ENCODE measurements around the gene MBD3L1.

MBD3L1 gene

DNA sequence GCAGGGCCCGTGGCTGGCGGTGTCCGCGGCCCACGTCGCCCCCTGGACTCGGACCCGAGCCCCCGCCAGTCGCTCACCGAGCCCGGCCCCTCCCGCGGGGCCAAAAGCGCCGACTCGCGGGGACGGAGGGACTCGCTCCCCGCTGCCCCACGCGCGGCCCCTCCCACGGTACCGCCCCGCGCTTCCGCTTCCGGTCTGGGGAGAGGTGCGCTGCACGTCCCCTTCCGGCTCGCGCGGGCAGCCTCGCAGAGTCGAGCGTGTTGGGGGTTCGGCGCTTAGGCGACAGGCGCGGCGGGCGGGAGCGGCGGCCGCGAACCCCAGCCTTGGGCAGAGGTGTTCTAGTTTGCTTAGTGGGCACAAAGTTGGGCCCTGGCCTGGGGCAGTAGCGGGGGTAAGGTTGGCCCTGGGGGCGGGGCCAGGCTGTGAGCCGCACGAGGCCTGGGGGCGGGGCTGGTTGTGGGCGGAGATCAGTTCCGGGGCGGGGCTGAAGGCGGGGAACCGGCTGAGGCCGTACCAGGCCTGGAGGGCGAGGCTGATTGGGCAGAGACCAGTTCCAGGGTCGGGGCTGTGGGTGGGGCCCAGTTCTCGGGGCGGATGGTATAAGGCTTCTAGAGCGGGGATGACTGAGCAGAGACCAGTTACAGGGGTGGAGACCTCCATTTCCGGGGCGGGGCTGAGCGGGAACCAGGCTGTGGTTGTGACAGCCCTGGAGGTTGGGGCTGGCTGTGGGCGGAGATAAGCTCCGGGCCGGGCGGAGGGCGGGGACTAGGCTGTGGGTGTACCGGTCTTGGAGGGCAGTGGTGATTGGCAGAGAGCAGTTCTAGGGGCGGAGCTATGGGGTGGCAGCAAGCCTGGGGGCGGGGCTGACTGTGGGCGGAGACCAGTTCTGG lies at the start of gene MBD3L1, which contains the start of gene ZNF558:
Gene MBD3L1 (plus strand): TSS at position 246 of the 890 bp plus-strand sequence. CDS start 10,302 bp downstream, outside the sequence.
Gene ZNF558 (minus strand): TSS at position 173 of the 890 bp plus-strand sequence. CDS start 9,645 bp downstream, outside the sequence.
- peak; percentile 92 for DNase-seq (ENCODE audit: low read depth, low spot score)

DNA sequence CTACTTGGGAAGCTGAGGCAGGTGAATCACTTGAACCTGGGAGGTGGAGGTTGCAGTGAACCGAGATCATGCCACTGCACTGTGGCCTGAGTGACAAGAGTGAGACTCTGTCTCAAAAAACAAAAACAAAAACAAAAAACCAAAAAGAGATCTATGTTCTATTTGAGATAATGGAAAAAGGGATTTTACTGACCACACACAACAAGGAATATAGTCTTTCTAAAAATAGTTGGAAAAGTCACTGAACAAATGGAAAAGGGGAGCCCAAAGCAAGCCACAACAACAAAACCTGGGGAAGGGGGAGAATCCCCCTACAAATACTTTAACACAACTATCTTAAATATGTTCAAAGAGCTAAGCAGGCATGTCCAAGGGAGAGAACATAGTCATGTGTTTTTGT lies 37.4 kb upstream of the MBD3L1 start:
- DNase-seq (ENCODE audit: low read depth, low spot score), result no peak

DNA sequence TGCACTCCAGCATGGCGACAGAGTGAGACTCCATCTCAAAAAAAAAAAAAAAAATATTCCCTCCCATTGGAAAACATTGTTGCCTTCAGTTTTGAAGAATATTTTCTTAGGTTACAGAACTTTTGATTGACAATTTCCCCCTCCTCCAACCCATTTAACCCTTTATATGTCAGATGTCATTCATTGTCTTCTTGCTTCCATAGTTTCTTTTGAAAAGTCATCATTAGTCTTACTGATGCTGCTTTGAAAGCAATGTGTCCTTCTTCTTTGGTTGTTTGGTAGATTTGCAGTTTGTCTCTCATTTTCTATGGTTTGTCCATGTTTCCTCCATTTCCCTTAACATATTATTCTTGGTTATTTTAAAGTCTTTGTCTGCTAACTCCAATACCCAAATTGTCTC lies 25.5 kb upstream of the MBD3L1 start:
- no peak for DNase-seq (ENCODE audit: low read depth, low spot score)

DNA sequence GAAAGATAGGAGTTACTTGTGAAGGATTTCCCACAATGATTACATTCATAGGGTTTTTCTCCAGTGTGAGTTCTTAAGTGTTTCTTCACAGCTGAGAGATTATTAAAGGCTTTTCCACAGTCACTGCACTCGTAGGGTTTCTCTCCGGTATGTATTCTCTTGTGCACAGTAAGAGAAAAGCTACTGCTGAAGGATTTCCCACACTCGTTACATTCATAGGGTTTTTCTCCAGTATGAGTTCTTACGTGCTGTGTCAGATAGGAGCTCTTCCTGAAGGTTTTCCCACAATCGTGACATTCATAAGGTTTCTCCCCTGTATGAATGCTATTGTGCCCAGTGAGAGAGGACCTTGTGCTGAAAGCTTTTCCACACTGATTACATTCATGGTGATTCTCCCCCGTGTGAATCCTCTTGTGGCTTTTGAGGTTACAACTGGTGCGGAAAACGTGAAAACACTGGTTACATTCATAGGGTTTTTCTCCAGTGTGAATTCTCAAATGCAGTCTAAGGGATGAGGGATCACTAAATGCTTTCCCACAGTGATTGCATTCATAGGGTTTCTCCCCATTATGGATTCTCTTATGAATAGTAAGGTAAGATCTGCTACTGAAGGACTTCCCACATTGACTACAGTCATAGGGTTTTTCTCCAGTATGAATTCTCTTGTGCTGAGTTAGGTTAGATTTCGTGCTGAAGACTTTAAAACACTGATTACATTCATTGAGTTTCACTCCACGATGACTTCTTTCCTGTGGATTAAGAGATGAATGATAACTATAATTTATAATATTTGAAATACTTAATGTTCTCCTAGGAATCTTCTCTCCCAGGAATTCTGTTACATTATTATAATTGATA lies 20.6 kb upstream of the MBD3L1 start:
- DNase-seq (ENCODE audit: low read depth, low spot score), result no peak

DNA sequence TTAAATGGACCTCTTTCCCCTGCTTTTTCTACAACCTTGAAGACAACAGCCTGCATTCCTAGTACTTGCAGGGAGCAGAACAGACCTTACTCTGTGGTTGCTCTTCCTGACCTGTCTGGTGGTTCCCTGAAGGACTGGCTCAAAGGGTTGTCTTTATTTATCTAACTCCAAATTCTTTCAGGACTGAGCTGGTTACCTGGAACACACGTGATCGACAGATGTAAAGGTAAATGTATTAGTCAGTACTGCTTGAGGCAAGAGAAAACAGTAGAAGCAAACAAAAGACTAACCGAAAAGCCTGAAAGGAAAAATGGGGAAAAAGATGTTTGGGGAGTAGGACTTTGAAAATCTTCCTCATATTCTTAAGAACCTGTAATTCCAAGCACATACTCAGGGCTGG lies 18.0 kb upstream of the MBD3L1 start:
- no peak for DNase-seq (ENCODE audit: low read depth, low spot score)

DNA sequence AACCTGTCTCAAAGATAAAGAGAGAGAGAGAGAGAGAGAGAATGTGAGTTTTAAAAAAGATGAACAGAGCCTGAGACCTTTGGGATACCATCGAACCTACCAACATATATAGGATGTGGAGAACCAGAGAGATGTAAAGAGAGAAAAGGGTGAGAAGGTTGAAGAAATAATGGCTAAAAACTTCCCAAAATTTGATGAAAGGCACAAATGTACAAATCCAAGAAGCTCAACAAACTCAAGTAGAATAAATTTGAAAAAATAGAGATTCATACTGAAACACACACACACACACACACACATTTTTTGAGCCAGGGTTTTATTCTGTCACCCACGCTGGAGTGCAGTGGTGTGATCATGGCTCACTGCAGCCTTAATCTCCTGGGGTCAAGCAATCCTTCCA lies 16.4 kb upstream of the MBD3L1 start:
- no peak for DNase-seq (ENCODE audit: low read depth, low spot score)

DNA sequence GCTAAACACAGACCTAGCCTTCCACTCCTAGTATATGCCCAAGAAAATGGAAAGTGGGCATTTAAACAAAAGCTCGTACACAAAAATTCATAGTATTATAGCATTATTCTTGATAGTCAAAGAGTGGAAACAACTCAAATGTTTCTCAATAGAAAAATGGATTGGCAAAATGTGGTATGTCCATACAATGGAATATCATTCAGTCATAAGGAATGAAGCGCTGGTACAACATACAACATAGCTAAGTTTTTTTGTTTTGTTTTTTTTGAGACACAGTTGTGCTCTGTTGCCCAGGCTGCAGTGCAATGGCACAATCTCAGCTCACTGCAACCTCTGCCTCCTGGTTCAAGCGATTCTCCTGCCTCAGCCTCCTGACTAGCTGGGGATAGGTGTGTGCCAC lies 11.9 kb upstream of the MBD3L1 start:
- no peak for DNase-seq (ENCODE audit: low read depth, low spot score)

DNA sequence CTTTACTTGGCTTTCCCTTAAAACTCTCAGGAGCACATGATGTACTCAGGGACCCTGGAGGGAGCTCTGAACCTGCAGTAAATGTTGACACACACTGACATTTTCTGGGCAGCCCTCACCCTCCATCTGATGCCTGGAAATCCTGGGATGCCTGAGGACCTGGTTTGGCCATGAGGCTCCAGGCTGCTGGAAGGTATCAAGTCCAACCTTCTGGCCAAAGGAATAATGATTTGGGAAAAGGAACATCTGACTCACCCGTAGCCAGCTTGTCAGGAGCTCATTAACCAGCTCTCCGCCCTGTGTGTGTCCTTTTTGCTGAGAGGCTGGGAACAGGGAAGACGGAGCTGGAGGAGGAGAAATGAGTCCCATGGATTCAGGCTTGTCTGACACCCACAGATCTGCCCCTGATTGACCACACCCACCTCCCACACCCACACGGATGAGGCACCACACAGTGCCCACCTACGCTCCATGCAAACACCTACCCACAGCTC lies 10.4 kb upstream of the MBD3L1 start:
- no peak for DNase-seq (ENCODE audit: low read depth, low spot score)

DNA sequence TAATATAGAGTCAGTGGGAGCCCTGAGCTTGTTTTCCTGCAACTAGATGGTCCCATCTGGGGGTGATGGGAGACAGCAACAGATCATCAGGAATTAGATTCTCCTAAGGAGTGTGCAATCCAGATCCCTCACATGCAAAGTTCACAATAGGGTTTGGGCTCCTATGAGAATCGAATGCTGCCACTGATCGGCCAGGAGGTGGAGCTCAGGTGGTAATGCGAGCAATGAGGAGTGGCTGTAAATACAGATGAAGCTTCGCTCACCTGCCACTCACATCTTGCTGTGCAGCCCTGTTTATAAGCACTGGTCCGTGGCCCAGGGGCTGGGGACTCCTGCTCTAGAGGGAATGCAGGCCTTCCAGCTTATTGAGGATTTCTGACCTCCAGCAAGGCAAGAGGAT lies 5.8 kb upstream of the MBD3L1 start:
- DNase-seq (ENCODE audit: low read depth, low spot score), result no peak

DNA sequence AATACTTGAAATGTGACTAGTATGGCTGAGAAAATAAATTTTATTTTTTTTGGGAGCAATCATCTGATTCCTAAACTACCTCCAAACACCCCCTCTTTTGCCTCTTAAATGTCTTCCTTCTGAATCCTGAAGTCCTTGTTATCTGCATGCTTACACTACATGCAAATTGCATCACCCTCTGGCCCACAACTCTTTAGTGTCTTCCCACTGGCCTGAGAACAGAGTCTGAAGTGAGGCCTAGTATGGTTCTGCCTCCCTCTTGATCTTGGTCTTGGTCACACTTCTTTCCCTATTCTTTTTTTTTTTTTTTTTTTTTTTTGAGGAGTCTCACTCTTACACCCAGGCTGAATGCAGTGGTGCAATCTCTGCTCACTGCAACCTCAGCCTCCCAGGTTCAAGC lies 4.9 kb upstream of the MBD3L1 start:
- DNase-seq (ENCODE audit: low read depth, low spot score), result no peak

DNA sequence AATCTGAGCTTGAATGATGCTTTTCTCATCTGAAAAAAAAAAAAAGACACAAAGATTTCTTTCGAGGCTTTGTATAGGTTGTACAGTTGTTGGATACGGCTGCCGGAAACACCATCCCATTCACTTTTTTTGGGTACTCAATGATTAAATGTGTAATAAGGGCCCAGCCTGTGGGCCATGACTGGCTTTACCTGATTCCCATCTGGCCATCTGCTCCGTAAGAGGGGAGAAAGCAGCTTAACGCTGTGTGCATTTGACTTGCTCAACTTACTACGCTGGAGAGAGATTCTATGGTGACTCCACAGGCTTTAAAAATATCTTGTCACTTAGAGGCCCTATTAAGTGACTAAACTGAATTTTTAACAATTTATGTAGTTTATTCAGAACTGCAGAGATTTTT lies 804 bp upstream of the MBD3L1 start:
- DNase-seq (ENCODE audit: low read depth, low spot score), result no peak

DNA sequence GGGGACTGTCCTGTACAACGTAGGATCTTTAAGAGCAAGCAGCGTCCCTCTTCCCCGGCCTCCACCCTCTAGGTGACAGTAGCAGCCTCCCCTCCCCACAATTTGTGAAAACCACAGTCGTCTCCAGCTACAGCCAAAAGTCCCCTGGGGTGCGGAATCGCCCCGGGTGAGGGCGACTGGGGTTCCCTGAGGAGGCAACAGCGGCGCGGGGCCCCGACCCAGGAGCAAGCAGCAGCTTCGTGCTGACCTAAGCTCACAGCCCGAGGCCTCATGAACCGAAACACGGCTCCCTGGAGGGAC lies 395 bp upstream of the MBD3L1 start:
- DNase-seq (ENCODE audit: low read depth, low spot score), result no peak

DNA sequence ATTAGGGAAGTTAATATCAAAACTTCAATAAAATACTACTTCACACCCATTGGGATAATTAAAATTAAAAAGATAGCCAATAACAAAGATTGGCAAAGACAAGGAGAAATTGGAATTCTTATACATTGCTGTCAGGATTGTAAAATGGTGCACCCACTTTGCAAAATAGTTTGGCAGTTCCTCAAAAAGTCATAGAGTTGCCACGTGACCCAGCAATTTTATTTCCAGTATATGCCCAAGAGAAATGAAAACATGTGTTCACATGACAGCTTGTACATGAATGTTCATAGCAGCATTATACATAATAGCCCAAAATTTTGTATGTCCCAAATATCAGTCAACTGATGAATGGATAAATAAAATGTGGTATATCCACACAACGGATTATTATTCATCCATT lies 3.3 kb downstream of the MBD3L1 start:
- DNase-seq (ENCODE audit: low read depth, low spot score), result no peak

DNA sequence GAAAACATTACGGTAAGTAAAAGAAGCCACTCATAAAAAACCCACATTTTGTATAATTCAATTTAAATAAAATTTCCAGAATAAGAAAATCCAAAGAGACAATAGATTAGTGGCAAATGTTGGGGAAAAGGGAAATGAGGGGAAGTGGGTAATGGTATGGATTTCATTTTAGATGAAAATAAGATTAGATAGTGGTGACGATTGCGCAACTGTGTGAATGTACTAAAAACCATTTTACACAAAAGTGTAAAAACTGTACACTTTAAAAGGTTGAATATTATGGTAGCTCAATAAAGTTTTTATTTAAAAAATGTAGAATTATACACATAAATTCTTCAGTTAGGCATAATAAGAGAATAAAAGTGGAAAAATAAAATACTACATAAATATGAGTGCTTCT lies 3.7 kb downstream of the MBD3L1 start:
- DNase-seq (ENCODE audit: low read depth, low spot score), result no peak

DNA sequence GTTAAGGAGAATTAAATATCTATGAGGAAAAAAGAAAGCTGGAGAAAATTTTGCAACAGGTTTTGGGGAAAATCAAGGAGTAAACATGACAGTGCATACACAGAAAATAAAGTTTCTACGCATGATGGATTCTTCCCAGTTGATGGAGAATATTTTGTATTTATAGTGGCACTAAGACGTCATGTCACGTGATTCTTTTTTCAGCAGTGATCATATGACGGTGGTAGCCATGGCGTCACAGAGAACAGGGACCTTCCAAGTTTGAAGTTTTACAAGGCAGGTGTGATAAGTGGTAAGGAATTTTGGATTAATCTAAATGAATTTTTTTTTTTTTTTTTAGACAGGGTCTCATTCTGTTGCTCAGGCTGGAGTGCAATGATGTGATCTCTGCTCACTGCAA lies 8.5 kb downstream of the MBD3L1 start:
- DNase-seq (ENCODE audit: low read depth, low spot score), result no peak

DNA sequence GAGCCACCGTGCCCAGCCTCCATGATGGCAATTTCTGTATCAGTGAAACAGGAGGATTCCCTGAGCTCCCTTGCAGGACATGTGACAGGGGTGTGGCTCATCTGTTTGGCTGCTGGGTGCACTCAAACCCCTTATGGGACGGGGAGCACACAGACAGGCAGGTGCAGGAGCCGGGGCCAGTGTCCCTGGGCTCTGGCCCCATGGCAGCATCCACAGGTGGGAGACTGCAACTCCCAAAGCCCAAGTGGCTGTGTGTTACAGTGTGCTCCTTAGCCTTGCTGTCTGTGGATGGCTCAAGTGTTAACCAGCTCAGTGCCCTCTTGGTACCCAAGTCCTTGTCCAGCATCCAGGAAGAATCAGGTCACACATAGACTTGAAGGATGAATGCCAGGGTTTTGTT lies 14.6 kb downstream of the MBD3L1 start:
- no peak for DNase-seq (ENCODE audit: low read depth, low spot score)

DNA sequence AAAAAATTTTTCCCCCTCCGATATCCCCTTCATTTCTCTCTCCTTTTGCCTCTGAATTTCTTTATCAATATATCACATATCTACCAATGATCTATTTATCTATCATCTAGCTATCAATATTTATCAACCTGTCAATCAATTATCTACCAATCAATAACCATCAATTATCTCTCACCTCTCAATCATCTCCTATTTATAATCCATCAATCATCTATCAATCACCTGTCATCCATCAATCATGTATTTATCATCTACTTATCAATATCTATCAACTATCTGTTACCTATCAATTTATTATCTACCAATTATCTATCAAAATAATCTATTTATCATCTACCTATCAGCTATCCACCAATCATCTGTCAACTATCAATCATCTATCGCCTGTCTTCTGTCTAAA lies 17.1 kb downstream of the MBD3L1 start:
- DNase-seq (ENCODE audit: low read depth, low spot score), result no peak

DNA sequence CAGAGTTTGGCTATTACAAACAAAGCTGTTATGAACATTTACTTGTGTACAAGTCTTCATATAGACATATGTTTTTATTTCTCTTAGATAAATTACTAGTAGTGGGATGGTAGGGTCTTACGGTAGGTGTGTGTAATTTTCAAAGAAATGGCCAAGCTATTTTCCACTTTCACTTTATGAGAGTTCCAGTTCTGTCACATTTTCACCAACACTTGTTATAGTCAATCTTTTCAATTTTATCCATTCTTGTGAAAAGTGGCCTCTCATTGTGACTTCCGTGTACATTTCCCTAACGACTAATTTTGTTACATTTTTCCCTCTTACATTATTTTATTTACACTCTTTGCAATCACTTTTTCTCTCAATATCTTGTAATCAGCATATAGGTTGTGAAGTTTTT lies 18.3 kb downstream of the MBD3L1 start:
- no peak for DNase-seq (ENCODE audit: low read depth, low spot score)

DNA sequence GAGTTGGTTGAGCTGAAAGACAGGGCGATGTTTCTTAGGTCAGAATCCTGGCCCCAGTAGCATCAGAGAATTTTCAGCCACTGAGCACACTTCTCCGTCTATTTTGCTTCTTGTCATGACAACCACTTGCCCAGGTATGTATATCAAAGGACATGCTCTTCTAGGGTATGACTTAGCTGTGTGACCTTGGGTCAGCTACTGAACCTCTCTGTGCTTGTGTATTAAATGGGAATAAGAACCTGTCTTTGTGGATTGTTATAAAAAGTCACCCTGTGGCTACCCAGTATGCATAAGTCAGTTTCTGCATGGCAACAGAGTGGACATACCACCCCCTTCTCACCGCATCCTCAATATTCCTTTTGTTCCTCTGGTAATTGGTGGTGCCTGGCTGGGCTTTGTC lies 26.1 kb downstream of the MBD3L1 start:
- DNase-seq (ENCODE audit: low read depth, low spot score), result no peak

DNA sequence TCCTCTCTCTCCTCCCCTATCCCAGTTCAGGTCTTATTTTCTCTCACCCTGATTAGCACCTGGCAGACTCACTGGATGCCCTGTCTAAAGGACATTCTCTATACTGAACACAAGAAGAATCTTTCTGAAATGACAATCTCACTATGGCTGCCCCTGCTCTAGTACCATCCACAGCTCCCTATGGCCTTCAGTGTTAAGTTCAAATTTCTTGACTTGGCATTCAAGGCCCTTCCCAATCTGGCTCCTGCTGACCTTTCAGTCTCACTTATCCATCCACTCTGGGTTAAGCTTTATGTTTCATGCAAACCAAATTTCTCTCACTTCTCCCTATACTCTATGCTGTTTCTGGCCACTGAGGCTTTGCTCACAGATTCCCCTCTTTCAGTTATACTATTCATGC lies 34.2 kb downstream of the MBD3L1 start:
- DNase-seq (ENCODE audit: low read depth, low spot score), result no peak

DNA sequence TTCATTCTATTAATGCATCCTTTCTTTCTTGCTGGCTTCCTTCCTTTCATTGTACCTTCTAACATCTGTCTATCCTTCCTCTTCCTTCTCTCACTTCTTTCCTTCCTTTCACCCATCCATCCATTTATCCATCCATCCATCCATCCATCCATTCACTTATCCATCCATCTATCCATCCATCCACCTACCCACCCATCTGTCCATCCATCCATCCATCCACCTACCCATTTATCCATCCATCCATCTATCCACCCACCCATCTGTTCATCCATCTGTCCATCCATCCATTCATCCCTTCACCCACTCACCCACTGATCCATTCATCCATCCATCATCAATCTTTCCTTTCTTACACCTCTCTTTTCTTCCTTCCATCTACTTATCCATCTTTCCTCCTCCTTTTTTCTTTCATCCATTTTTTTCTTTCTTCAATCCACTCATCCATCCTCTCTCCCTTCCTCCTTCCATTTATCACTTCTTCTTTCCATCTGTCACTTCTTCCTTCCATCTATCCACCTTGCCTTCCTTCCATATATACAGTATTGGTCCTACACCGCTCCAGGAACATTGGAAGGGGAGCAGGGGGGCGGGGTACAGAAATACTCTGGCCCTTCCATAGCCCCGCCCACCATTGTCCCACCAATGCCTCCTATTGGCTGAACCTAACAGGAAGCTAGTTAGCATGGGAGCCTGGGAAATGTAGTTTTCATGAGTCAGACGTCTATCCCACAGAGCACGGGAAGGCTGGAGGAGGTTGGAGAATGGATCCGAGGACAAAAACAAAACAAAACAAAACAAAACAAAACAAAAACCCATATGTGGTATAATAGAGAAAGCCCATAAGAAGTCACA lies 45.9 kb downstream of the MBD3L1 start:
- DNase-seq (ENCODE audit: low read depth, low spot score), result no peak
